ENCODE data around the gene ARID3A. TPM values are rescaled to one million over a fixed set of nuclear protein-coding genes. Genes with fewer than 3 reads are reported as not detected.

The ARID3A gene
- total and polyA plus RNA-seq, 2 of the 8 experiments (the other 6 are each of a cell fraction or from before 2014, with no cell fraction given) = 40.5 to 77.4 TPM

DNA sequence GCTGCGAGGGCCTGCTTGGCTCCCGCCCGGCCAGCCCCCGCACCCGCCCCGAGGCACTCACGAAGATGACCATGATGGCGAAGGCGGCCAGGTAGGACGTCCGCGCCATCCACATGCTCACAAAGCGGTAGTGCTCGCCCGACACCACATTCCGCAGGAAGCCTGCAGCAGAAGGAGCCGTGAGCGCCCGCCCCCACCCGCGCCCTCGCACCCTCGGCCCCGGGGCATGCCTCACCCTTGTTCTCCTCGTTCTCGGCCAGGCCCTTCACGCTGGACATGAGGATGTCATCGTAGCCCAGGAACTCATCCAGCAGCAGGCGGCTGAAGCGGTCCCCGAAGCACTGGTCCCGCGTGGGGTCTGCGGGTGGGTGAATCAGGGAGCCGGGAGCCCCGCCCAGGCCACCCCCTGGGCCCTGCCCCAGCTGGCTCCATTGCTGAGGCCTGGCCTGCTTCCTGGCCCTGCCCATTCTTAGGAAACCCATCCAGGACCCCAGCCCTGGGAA lies 86.0 kb downstream of the ARID3A start:
- ChIA-PET CTCF (ENCODE audit: partially characterized antibody) (interaction anchor here (0.8 kb wide), 1 partner anchor 34 kb away, joined by 3 read pairs; no protein-coding TSS in a partner anchor), POLR2A (ENCODE audit: partially characterized antibody) (interaction anchor here (2.5 kb wide), 1 partner anchor 26 kb away, joined by 13 read pairs; the partner anchor contains the start of gene ABCA7)
- Histone ChIP-seq H3K56ac (replicated peaks; ENCODE audit: insufficient read length, low read depth, low read length) (no peak overlapping the region), H3K9me3 (ENCODE audit: insufficient read depth in 2 of 2, low read depth in 1 of 2, low read length in 1 of 2) (no peaks in the 10 kb centered on the region), H3K4me1 (replicated peaks in 1 of 4; ENCODE audit: control insufficient read depth in 3 of 4, insufficient read depth in 4 of 4, low read length in 3 of 4) (peaks cover 0 to 13% (median 12%) of the 10 kb centered on the region in 4 experiments; a peak in 5 of 7 replicates), H4K8ac (ENCODE audit: extremely low read depth, insufficient read depth, low read length) (peak overlapping the region; percentile 45), H2AFZ (ENCODE audit: low read length) (no peak overlapping the region), H3K18ac (ENCODE audit: extremely low read depth, low read length) (no peak overlapping the region), H2BK120ac (replicated peaks; ENCODE audit: low read depth, low read length) (no peak overlapping the region), H2BK20ac (ENCODE audit: low read length) (no peak overlapping the region), H4K91ac (replicated peaks; ENCODE audit: insufficient read length, low read length) (no peak overlapping the region), H3K4ac (replicated peaks; ENCODE audit: insufficient read length, low read depth, low read length) (no peak overlapping the region), H3K14ac (ENCODE audit: insufficient read length) (no peak overlapping the region), H2BK15ac (ENCODE audit: low read length) (no peak overlapping the region), H3K36me3 (ENCODE audit: control insufficient read depth in 2 of 4, insufficient read depth in 4 of 4, low read length in 3 of 4) (peaks cover 8 to 56% (median 11%) of the 10 kb centered on the region in 4 experiments; a peak in 6 of 8 replicates), H3K27ac (ENCODE audit: low read depth, low read length) (no peak overlapping the region), H3K9ac (replicated peaks in 1 of 4; ENCODE audit: extremely low read depth in 1 of 4, low read depth in 3 of 4, low read length in 3 of 4) (no peak overlapping the region), H2BK12ac (ENCODE audit: low read depth, low read length) (no peak overlapping the region), H3K79me2 (ENCODE audit: control insufficient read depth in 1 of 2, insufficient read depth in 2 of 2, low read length in 2 of 2) (peaks cover 9 to 39% of the 10 kb centered on the region in 2 experiments; a peak in 3 of 4 replicates), H2BK5ac (ENCODE audit: low read depth, low read length) (no peak overlapping the region), H3K4me3 (ENCODE audit: extremely low read depth in 1 of 4, insufficient read depth in 2 of 4, low read depth in 3 of 4, low read length in 4 of 4) (no peak overlapping the region), H4K5ac (ENCODE audit: insufficient read length, low read depth, low read length) (no peak overlapping the region), H4K20me1 (replicated peaks in 1 of 2; ENCODE audit: control insufficient read depth in 1 of 2, insufficient read depth in 2 of 2, low read length in 2 of 2) (peaks cover 21 to 28% of the 10 kb centered on the region in 2 experiments), H3K23me2 (ENCODE audit: low read depth, low read length) (no peaks in the 10 kb centered on the region), H3K79me1 (ENCODE audit: low read depth, low read length) (0 out of 2 replicates have a peak, but pooled peaks cover 6% of the 10 kb centered on the region), H2AK5ac (ENCODE audit: low read depth, low read length) (no peak overlapping the region), H3K23ac (ENCODE audit: insufficient read length) (no peak overlapping the region), H3K27me3 (replicated peaks in 1 of 4; ENCODE audit: control insufficient read depth in 3 of 4, extremely low read depth in 1 of 4, insufficient read depth in 3 of 4, low read length in 3 of 4) (no peaks in the 10 kb centered on the region), H3K4me2 (ENCODE audit: insufficient read depth in 1 of 2, low read depth in 2 of 2, low read length in 2 of 2) (no peak overlapping the region)
- 92% methylated on average over 23 of the region's 36 CpGs; no CpG with 5 or more reads in 1 of the 2 experiments for WGBS, 2 experiments (ENCODE audit: extremely low coverage in 1 of 2, insufficient coverage in 1 of 2, insufficient read length in 1 of 2, insufficient replicate concordance in 2 of 2, low coverage in 1 of 2, low lambda C conversion rate in 2 of 2, missing lambda C conversion rate in 1 of 2)
- DNase-seq (ENCODE audit: low read depth in 1 of 2, low spot score in 2 of 2) (no peak), FAIRE-seq (no peak)
- TF ChIP-seq JUND (IDR thresholded peaks at IDR 0.05; ENCODE audit: low read length) = no peak
